Measurements from ENCODE around the gene HECW1. TPM values are rescaled to one million over a fixed set of nuclear protein-coding genes. Genes with fewer than 3 reads are reported as not detected.

The HECW1 gene
- total RNA-seq, 1 donor from 2014 or later, result not detected

DNA sequence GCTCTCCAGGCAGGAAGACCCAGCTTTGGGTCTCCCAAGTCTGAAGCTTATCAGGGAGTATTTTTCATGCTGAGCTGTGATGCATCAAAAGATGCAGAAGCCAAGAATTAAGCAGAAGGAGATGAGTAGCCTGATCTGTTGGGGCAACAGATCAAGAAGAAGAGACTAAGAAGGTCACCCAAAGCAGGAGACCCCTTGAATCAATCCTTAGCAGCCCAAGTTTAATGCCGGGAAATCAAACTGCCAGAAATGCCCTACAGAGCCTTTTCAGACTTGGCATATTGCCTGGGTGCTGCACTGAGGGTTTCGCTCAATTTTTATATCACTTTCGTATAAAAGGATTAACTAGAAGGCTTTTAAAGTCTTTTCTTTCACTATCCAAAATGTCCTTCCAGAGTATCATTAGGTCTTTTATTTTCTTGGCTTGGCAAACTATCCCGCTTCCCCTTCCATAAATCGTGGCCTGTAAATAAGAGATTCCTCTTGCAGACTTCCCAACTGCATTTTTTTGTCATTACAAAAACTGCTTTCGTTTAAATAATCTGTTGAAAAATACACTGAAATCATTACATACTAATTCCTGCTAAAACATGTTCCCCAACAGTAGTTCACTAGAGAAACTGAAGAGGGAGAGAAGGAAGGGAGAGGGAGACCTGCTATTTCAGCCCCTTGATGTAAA lies 421.5 kb downstream of the HECW1 start:
- intact Hi-C loops (cut with micrococcal nuclease), result no loop called here

DNA sequence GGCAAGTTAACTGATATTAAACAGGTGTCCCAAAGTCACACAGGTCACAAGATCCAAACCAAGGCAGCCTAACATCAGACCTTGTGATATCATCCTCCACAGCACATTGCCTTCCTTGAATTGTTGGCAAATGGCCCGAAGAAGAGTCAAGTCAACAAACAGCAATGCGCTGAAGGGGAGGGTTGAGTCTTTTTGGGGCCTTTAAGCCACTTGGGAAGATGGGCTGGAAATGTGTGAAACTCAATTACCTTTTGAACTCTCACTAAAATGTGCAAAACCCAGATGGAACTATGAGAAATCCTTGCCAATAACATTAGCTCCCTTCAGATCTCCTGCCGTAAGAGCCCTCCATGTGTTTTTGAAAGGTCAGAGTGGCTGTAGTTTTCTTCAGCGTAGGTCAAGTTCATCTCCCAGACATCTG lies 422.6 kb downstream of the HECW1 start:
- intact Hi-C loops (cut with micrococcal nuclease), result no loop called here

DNA sequence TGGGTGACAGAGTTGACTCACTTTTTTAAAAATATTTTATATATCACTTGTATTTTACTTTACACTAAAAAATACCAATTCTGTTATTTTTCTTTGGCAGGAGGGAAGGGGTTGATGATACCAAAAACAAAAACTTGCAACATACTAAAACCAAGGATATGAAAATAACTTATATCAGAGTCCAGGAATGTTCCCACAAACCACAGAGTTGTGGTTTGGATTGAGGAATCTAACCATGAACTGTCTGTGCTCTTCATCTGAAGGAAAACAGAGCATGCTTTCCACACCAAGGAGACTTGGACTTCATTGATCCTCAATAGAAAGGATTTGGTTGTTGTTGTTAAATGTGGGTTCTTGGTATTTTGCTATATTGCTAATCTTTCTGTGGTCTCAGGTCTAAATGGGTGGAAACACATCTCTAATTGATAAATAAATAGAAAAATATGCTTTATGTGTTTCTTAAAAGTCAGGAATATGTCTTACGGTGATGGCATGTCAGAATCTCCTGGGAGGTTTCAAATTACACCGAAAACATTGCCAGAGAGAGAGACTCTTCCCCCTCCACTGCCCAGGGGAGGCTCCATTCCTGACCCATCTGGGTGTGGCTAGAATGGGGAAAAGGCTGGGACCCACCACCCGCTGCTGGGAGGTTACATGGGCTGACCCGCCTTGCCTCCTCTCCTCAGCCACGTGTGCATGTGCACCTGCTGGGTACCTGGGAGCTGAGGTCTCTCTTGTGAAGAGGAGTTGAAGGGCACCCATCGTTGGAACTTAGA lies 423.6 kb downstream of the HECW1 start:
- intact Hi-C loops (cut with micrococcal nuclease), result no loop called here

DNA sequence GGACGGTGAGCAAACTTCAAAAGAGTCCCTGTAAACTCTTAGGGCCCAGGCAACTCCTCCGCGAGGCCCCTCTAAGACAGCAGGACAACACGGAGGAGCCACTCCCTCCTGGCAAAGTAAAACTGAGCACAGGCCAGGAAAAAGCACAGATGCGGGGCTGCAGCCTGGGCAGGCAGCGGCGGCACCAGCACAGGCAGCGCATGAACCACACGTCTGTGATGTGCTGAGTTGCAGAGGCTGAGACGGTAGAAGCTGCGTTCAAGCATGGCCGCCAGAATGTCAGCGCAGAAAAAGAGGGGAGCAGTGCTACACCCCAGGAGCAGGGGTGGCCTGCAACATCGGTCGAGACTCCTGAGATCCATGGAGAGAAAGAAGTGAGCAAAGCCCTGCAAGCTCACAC lies 424.3 kb downstream of the HECW1 start:
- intact Hi-C loops (cut with micrococcal nuclease), result no loop called here

DNA sequence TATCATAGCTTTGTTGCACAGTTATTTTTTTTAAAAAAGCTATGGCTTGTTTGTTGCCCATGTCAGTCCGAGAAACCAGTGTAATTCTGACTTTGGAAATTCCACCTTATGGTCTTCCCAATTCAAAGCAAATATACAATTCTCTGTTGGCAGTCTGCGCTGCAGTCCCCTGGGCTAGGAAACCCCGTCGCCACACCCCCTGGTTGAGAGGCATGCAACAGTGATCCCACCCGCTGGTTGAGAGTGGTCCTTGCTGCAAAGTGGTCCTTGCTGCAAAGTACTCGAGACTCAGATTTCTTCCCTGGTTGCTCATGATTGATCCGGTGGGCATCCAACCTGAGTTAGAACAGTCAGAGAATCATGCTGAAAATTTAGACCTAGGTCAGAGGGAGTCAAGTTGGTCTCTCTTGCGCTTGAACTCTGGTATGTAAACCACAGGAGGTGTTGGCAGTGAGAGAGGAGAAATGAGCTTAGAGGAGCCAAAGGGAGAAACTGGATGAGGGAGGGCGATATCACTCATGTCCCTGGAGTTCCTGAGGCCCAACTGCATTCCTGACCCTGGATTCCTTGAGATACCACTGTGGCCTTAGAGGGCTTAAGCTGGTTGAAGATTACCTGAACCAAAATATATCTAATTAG lies 425.4 kb downstream of the HECW1 start:
- intact Hi-C loops (cut with micrococcal nuclease), result no loop called here

DNA sequence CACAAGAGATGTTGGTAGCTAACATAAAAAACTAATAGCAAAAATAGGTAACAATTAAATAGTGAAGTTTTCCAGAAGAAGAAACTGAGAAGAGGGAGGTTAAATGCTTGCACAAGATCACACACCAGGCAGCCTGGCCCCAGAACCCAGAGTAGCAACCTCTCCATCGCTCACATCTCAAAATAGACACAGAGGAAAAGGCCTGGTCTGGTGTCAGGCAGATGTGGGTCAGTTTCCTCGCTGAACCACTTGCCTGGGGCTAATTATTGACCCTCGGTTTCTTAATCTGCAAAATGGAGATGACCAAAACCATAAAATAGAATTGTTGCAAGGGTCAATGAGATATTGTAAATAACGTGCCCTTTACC lies 425.9 kb downstream of the HECW1 start:
- intact Hi-C loops (cut with micrococcal nuclease), result no loop called here

DNA sequence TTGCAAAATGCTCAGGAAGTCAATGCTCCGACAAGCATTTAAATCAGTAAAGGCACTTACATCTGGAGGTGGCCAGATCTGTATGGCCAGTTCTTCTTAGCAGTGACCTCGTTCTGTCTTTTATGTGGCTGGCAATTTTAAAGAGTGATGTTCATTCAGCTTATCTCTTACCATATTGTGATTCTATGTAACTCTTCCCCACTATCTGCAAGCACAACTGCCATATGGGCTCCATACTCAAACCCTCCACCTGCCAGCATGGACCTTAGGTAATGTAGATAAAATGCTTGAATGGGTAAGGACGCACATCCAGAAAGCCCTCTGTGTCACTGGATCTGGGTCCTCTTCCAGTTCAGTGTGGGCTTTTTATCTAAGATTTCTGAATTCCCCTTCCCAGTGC lies 428.0 kb downstream of the HECW1 start:
- intact Hi-C loops (cut with micrococcal nuclease), result no loop called here

DNA sequence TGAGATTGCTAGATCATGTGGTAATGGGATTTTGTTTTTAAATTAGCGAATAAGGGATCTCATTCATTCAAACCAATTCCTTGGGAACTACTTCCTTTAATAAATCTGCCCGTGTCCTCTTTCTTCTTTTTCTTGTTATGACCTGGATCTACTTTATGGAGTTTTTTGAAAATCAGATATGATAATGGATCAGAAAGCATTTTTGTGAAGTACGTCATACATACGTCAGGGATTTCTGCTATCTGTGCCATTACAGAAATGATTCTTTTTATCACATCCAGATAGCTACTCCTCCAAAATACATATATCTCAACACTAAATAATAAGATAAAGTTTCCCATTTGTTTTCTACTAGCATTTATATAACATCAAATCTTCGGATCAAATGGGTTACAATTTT lies 430.3 kb downstream of the HECW1 start:
- intact Hi-C loops (cut with micrococcal nuclease), result no loop called here

DNA sequence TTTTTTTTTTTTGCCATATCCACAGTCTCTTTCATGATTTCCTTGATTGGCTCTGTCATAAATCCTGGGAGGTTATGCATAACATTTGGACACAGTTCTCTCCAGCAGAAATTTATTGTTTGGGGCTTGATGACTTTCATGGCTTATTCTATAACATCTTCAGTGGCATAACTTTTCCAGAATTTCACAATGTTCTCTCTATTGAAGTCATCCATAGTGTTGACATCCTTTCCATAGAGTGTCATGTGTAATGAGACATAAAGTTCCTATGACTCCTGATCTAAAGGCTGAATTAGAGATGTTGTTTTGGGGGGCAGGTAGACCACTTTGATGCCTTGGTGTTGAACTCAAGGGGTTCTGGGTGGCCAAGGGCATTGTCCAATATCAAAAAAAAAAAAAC lies 433.8 kb downstream of the HECW1 start:
- intact Hi-C loops (cut with micrococcal nuclease), result no loop called here

DNA sequence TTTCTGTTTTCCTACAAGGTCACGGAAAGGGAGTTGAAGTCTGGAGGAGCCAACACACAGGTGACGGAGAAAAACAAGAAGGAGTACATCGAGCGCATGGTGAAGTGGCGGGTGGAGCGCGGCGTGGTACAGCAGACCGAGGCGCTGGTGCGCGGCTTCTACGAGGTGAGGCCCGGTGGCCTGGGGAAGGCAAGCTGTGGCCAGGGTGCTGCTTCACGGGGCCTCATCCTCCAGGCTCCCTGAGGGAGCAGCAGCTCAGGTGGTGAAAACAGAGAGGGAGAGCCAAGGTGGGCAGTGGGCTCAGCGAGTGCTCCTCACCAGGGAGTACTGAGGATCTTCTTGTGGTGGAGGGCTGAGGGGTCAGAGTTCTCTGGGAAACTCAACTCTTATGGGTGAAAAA lies 438.0 kb downstream of the HECW1 start:
- intact Hi-C loops (cut with micrococcal nuclease), result no loop called here

DNA sequence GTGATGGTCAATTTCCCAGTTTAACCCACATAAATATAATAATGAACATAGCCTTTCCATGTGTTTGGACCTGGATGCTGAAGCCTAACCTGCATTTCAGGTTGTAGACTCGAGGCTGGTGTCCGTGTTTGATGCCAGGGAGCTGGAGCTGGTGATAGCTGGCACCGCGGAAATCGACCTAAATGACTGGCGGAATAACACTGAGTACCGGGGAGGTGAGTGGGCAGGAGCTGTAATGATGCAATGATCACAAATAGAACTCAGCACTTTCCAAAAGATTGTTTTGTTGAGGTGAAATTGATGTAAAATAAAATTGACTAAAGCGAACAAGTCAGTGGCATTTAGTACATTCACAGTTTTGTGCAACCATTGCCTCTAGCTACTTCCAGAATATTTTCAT lies 439.7 kb downstream of the HECW1 start:
- intact Hi-C loops (cut with micrococcal nuclease), result no loop called here

DNA sequence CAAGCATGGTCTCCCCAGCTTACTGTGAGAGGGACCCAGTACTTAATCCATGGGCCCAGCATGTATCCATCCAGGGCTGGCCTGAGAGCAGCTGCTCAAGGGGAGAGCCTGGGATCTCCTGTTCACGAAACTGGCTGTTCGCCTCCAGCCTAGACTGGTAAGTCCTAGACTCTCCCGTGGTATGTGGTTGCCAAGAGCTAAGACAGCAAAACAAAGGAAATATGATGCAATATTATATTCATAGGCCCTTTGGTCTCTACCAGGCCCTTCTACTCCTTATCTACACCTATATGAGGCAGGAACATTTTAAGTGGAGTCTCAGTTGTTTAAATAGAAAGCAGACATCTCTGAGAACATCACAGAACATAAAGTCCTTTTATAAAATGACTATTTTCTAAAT lies 441.6 kb downstream of the HECW1 start:
- intact Hi-C loops (cut with micrococcal nuclease), result no loop called here

DNA sequence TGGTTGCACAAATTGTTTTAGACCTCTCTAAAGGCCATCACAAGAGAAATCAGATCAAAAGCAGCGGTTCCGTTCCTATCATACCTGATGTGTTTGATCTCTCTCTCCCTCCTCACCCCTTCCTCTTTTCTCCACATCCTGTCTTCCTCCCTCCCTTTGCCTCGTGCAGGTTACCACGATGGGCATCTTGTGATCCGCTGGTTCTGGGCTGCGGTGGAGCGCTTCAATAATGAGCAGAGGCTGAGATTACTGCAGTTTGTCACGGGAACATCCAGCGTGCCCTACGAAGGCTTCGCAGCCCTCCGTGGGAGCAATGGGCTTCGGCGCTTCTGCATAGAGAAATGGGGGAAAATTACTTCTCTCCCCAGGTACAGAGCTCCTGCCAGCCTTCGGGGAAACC lies 442.0 kb downstream of the HECW1 start:
- intact Hi-C loops (cut with micrococcal nuclease), result no loop called here

DNA sequence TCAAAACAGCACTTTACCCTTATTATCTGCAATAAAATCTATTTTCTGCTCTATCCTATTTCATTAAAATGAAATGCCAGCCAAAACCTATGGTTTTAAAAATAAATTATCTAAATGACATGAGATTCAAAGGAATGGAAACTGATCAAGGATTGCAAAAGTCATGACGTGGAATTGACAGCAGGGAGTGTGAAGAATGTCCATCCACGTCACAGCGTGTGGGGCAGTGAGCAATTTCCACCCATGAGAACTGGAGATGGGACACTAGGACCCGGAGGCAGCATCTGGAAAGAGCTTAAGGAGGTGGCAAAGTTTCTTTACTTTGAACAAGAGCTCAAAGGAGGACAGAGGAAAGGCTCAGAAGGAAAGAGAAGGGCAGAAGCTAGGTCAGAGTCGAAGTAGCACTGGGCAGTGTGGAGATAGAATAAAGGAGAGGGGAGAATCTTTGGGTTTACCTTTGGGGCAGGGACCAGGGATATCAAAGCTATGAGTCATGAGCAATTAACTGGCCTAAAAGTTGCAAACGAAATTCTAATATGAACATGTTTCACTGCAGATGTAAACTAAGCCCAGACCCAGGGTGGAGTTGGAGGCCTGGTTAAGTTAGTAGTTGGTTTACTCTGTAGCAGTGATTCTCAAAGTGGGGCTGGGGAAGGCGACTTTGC lies 445.5 kb downstream of the HECW1 start:
- intact Hi-C loops (cut with micrococcal nuclease), result no loop called here

DNA sequence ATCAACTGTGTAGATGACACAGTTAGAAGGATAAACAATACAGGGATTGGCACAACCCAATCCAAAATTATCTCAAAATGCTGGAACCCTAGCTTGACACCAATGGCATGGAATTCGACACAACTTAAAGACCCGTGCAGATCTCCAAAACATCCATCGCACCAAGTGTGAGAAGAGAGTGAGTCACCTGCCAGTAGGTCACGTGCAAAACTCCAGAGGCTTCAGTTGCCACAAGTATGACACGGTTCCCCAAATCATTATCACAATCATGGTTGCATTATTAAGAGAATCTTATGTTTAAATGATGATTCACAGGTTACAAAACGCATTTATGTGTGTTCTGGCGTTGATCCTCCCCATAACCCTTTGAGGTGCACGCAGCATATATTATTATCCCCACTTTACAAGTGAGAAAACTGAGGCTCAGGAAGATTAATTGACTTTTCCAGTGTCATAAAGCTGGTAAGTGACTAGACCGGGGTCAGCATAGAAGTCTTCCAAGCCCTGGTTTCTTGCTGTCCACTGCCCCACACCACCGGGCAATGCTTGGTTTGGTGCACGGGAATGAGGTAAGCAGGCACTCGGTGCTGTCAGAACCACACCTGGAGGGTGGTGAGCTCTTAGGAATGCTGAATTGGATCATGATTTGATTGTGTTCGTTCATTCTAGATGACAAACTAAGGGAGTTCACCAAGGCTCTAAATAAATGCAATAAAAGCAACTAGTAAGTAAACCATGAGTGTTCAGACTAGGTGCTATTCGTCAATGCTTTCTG lies 446.9 kb downstream of the HECW1 start:
- intact Hi-C loops (cut with micrococcal nuclease), result no loop called here

DNA sequence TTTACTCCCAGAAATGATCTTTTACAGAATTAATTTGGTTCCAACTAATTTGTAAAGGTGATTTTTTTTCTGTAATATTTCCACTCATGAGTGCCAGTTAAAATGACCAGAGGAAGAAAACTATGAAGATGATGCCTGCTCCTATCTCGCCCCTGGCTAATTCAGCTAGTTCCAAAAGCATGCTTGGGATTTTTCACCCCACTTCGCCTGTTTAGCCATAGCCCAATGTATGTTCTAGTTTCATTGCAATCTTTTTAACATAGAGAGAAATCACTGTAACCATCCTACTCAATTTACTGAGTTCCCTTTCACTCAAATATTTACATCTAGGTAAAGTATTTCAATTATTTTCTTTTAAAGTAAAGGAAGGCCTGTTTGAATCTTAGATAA lies 447.5 kb downstream of the HECW1 start:
- intact Hi-C loops (cut with micrococcal nuclease), result no loop called here

DNA sequence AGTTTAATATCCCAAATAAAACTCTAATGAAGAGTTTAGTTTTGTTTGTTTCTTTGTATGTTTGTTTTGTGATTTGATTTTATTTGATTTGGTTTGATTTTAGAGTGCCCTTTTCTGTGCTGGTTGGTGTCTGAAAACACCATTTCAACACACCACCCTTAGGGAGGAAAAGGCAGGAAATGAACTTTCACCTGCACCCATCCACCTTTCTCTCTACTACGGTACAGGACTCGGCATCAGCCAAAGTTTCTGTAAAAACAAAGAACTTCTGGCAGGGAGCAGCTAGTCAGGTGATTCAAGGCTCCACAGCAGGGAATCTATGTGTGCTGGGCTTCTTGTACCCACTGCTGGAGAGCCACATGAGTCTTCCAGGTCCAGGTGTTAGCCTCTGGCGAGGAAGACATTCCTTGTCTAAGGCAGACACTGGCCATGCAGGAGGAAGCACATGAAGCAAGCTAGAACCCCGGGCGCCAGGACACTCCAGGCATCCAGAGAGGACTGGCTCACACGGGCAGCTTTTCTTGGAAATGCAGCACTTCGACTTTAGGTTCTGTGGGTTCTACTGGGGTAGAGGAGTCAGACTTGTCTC lies 448.4 kb downstream of the HECW1 start:
- intact Hi-C loops (cut with micrococcal nuclease), result no loop called here

DNA sequence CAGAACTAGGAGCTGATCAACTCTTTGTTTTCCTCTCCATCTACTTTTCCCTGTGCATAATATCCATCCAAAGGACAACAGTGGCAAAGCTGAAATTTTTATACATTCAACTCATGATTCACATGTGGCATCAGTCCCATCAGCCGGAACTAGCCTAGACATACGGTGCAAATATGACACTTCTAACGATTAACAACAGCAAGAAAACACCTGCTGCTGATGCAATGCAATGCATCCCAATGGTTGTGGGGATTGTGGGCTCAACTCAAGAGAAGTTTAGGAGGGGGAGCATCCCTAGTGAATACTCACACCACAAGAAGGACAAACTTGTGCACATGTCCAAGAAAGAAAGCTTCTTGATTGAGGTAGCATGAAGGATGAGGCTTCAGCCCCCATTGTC lies 449.9 kb downstream of the HECW1 start:
- intact Hi-C loops (cut with micrococcal nuclease), result no loop called here

DNA sequence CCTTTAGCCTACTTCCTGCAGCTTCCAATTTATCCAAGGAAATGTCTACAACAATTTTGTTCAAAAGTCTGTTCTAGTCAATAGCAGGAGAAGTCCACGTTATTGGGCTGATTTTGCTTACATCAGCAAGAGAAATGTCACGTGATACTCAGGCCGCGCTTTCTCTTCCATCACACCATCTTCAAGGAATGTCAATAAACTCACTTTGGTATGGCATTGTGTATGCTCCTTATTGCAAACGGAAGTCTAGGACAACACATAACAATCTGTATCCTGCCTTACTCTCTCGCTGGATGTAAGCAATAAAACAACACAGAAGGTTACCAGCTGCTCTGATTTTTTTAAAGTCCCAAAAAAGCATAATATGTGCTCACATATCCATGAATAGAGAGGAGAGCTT lies 453.3 kb downstream of the HECW1 start:
- intact Hi-C loops (cut with micrococcal nuclease), result no loop called here

DNA sequence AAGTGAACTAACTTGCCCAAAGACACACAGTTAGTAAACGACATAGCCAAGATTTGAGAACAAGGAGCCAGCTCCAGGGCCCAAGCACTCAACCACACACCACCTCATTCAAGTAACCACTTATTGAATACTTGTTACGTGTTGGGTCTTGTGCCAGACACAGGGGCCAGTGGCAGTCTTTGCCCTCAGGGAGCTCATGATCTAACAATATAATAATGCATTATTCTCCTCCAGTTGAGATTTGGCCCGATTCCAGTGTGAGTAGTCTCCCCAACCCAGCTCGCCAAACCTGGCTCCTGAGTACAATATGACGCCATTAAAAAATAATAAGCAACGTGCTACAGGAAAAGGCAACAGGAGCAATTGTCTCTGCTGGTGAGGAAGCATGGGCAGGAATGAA lies 456.1 kb downstream of the HECW1 start:
- intact Hi-C loops (cut with micrococcal nuclease), result no loop called here

DNA sequence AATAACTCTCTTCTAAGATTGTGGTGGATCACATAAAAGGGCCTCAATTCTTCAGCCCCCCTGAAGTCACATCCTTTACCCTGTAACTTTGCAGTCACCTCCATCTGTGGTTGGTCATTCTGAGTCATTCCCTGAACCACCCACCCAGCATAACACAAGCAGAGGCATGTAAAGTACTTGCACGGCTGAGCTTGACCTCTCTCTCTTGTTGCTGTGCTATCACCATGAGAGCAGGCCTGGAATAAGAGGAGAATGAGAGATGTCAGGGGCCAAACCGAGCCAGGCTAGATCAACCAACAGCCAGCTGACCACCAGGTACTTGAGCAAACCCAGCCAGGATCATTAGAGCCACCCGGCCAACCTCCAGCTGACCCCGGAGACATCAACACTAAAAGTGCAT lies 457.0 kb downstream of the HECW1 start:
- intact Hi-C loops (cut with micrococcal nuclease), result no loop called here

Data from T-helper 2 cell treated with Interferon-gamma antibody and Interleukin-4, amounts not matched to agents 100 ng/mL and 5 ng/mL, for 36 hours (primary cell).